ENCODE results near the gene XXYLT1.

GRCh38 chr3:195038161-195038560, 232.8 kb downstream of the XXYLT1 start:
- TF ChIP-seq EZH2 (IDR thresholded peaks at IDR 0.05; ENCODE audit: borderline replicate concordance, low read depth, low read length, poor library complexity, severe bottlenecking) = no peak
- TF ChIP-seq, protein P1, sequence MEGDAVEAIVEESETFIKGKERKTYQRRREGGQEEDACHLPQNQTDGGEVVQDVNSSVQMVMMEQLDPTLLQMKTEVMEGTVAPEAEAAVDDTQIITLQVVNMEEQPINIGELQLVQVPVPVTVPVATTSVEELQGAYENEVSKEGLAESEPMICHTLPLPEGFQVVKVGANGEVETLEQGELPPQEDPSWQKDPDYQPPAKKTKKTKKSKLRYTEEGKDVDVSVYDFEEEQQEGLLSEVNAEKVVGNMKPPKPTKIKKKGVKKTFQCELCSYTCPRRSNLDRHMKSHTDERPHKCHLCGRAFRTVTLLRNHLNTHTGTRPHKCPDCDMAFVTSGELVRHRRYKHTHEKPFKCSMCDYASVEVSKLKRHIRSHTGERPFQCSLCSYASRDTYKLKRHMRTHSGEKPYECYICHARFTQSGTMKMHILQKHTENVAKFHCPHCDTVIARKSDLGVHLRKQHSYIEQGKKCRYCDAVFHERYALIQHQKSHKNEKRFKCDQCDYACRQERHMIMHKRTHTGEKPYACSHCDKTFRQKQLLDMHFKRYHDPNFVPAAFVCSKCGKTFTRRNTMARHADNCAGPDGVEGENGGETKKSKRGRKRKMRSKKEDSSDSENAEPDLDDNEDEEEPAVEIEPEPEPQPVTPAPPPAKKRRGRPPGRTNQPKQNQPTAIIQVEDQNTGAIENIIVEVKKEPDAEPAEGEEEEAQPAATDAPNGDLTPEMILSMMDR (conservative IDR thresholded peaks at IDR 0.05; ENCODE audit: low read depth, low read length) = no peak
